AG10803 (cell line): ENCODE measurements around the gene RHPN2.
"Not testable (repeated sequence)": the region's sequence is repeated elsewhere in the genome, so short reads cannot be mapped to it uniquely, and the experiment has no call there.

Source experiments
- DNase-seq: peaks from one replicate; pipeline ENCODE4 v3.0.0; 2010; ENCODE audit warnings: low read depth
- H3K4me3 ChIP-seq: 2 replicates; pipeline ENCODE4 v1.5.1; 2011; ENCODE audit warnings: mild to moderate bottlenecking, low read length, control low read depth
- CTCF ChIP-seq: conservative IDR thresholded peaks from 2 replicates; pipeline ENCODE4 v1.5.1; 2011; ENCODE audit warnings: mild to moderate bottlenecking, low read length, control low read depth, inconsistent platforms

The RHPN2 gene

GRCh38 chr19:33039815-33040214 lies 24.9 kb downstream of the RHPN2 start:
- no peak for TF ChIP-seq CTCF
- no peak for DNase-seq
- H3K4me3 ChIP-seq: no peak overlapping the region

DNA sequence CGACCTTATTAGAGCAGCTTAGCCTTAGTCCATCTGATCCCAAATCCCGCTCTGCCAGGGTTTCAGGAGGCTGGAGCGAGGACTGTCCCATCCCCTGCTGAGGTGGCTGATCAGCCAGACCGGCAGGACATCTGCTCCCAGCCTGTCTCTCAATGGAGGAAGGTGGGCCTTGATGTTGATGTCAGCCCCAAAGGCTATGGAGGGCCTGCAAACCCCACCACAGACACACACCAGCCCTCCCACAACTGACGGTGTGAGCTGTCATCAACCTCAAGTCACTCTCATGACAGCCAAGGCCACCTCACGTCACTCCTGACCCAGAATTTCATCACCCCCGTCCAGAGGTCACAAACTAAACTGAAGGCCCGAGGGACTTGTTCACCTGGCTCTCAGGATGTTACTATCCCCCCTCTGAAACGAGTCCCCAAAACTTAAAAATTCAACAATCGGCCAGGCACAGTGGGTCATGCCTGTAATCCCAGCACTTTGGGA lies 25.5 kb downstream of the RHPN2 start:
- DNase-seq: no peak
- TF ChIP-seq CTCF: no peak
- H3K4me3 ChIP-seq: no peak overlapping the region

DNA sequence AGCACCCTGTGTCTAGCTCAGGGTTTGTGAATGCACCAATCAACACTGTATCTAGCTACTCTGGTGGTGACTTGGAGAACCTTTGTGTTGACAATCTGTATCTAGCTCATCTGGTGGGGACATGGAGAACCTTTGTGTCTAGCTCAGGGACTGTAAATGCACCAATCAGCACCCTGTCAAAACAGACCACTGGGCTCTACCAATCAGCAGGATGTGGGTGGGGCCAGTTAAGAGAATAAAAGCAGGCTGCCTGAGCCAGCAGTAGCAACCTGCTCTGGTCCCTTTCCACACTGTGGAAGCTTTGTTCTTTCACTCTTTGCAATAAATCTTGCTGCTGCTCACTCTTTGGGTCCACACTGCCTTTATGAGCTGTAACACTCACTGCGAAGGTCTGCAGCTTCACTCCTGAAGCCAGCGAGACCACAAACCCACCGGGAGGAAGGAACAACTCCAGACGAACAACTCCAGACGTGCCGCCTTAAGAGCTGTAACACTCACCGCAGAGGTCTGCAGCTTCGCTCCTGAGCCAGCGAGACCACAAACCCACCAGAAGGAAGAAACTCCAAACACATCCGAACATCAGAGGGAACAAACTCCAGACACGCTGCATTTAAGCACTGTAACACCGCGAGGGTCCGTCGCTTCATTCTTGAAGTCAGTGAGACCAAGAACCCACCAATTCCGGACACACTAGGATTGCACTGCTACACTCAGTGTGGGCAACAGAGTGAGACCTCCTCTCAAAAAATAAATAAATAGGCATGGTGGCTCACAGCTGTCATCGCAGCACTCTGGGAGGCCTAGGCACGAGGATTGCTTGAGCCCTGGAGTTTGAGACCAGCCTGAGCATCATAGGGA lies 27.3 kb downstream of the RHPN2 start:
- DNase-seq, H3K4me3 ChIP-seq: not testable (repeated sequence)

DNA sequence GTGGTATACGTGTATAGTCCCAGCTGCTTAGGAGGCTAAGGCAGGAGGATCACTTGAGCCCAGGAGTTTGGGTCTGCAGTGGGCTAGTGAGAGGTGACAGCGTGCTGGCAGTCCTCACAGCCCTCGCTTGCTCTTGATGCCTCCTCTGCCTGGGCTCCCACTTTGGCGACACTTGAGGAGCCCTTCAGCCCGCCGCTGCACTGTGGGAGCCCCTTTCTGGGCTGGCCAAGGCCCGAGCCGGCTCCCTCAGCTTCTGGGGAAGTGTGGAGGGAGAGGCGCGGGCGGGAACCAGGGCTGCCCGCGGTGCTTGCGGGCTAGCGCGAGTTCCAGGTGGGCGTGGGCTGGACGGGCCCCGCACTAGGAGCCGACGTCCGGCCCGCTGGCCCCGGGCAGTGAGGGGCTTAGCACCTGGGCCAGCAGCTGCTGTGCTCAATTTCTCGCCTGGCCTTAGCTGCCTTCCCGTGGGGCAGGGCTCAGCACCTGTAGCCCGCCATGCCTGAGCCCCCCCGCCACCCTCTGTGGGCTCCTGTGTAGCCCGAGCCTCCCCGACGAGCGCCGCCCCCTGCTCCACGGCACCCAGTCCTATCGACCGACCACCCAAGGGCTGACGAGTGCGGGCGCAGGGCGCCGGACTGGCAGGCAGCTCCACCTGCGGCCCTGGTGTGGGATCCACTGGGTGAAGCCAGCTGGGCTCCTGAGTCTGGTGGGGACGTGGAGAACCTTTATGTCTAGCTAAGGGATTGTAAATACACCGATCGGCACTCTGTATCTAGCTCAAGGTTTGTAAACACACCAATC lies 28.1 kb downstream of the RHPN2 start:
- H3K4me3 ChIP-seq, DNase-seq: not testable (repeated sequence)

- no peak for TF ChIP-seq CTCF
- DNase-seq: no peak
- no peak overlapping the region for H3K4me3 ChIP-seq
Measured at GRCh38 chr19:33035461-33035860, 29.2 kb downstream of the RHPN2 start.

DNA sequence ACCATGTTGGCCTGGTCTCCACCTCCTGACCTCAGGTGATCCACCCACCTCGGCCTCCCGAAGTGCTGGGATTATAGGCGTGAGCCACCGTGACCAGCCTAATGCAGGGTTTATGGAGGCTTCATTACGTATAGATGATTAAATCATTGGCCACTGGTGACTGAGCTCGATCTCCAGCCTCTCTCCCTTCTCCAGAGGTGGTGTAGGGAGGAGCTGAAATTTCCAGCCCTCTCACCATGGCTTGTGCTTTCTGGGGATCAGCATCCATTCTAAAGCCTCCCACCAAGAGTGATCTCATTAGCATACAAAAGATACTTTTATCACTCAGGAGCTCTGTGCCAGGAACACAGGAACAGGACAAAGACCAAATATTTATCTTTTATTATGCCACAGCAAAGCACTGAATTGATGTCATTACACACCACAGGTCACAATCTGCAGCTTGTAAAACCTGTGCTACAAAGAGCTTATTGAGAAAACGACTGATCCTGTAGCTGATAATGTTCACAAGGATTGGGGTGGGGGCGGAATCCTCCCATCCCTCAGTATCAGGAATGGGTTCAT lies 32.4 kb downstream of the RHPN2 start:
- TF ChIP-seq CTCF: no peak
- no peak overlapping the region for H3K4me3 ChIP-seq
- DNase-seq: no peak

GRCh38 chr19:33029746-33030303 lies 34.9 kb downstream of the RHPN2 start:
- no peak for DNase-seq
- TF ChIP-seq CTCF: no peak
- no peak overlapping the region for H3K4me3 ChIP-seq

DNA sequence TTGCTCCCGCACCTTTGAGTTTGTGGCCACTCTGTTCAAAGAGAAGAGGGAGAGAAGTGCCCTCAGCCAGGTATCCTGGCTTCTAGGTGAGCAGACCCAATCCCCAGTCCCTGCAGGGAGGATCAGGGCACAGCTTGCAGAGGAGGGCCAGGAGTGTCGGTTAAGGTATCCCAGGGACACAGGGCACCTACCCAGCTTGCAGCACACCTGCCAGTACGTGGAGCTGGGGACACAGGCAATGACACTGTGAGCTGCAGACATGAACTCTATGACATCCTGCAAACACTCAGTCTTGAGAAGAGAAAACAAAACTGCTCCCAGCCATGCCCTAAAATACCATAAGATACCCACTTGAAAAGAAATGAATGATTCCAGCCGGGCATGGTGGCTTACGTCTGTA lies 38.1 kb downstream of the RHPN2 start:
- not testable (repeated sequence) for DNase-seq, H3K4me3 ChIP-seq

- H3K4me3 ChIP-seq, DNase-seq: not testable (repeated sequence)
Measured at GRCh38 chr19:33025468-33026238, 39.0 kb downstream of the RHPN2 start.
